Epithelial cell of proximal tubule (primary cell): Measurements from ENCODE around the gene TNFRSF12A. TPM values are rescaled to one million over a fixed set of nuclear protein-coding genes. Genes with fewer than 3 reads are reported as not detected.

Experiments
- DNase-seq: peaks from one replicate; pipeline ENCODE4 v3.0.0-alpha.2; 2011; ENCODE audit warnings: low read depth
- H3K4me3 ChIP-seq: 2 replicates; pipeline ENCODE4 v1.5.1; 2011; ENCODE audit warnings: low read depth, mild to moderate bottlenecking, low read length
- total RNA-seq: library from RNA; depleted of rRNA; stranded (reverse); fragments of >200 nt; gene quantifications from 2 replicates; pipeline ENCODE4 v1.2.3, GENCODE V29; 2015
- TF ChIP-seq, protein P1 (sequence below): conservative IDR thresholded peaks from 2 replicates; pipeline ENCODE4 v1.5.1; 2012; ENCODE audit warnings: low read depth, mild to moderate bottlenecking, low read length

Gene TNFRSF12A
- total RNA-seq, 1 donor from 2014 or later, result 451 TPM

DNA sequence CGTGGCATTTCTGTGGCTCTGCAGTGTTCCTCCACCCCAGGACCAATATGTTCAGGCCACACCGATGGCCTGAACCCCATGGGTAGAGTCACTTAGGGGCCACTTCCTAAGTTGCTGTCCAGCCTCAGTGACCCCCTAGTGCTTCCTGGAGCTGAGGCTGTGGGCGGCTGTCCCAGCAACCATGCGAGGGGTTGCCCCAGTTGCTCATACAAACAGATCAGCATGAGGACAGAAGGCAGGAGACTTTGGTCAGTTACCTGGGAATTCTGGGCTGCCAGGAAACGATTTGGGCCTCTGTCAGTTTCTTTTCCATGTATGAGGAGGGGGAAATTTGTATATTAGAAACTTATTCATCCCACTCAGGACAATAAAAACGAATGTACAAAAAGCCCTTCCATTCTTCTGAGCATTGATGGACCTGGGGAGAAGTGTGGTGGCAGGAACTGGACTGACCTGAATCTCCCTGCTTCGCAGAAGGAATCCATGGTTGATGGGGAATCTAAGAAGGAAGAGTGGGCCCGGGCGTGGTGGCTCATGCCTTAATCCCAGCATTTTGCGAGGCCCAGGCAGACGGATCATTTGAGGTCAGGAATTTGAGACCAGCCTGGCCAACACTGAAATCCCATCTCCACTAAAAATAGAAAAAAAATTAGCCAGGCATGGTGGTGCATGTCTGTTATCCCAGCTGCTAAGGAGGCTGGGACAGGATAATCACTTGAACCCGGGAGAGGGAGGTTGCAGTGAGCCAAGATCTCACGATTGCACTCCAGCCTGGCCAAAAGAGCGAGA, 40.4 kb downstream of the TNFRSF12A start:
- TF ChIP-seq, protein P1, sequence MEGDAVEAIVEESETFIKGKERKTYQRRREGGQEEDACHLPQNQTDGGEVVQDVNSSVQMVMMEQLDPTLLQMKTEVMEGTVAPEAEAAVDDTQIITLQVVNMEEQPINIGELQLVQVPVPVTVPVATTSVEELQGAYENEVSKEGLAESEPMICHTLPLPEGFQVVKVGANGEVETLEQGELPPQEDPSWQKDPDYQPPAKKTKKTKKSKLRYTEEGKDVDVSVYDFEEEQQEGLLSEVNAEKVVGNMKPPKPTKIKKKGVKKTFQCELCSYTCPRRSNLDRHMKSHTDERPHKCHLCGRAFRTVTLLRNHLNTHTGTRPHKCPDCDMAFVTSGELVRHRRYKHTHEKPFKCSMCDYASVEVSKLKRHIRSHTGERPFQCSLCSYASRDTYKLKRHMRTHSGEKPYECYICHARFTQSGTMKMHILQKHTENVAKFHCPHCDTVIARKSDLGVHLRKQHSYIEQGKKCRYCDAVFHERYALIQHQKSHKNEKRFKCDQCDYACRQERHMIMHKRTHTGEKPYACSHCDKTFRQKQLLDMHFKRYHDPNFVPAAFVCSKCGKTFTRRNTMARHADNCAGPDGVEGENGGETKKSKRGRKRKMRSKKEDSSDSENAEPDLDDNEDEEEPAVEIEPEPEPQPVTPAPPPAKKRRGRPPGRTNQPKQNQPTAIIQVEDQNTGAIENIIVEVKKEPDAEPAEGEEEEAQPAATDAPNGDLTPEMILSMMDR, result no peak
- DNase-seq, result no peak
- no peak overlapping the region for H3K4me3 ChIP-seq

DNA sequence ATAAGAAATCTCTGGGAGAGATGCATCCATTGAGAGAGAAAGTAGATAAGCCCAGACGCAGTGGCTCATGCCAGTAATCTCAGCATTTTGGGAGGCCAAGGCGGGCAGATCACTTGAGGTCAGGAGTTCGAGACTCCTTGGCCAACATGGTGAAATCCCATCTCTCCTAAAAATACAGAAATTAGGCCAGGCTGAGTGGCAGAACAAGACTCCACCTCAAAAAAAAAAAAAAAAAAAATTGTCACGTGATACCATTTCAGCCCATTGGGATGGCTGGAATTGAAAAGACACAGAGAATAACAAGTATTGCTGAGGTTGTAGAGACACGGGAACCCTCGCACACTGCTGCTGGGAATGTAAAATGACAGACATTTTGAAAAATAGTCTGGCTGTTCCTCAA, 42.4 kb downstream of the TNFRSF12A start:
- no peak overlapping the region for H3K4me3 ChIP-seq
- TF ChIP-seq, protein P1, result no peak
- DNase-seq, result no peak

DNA sequence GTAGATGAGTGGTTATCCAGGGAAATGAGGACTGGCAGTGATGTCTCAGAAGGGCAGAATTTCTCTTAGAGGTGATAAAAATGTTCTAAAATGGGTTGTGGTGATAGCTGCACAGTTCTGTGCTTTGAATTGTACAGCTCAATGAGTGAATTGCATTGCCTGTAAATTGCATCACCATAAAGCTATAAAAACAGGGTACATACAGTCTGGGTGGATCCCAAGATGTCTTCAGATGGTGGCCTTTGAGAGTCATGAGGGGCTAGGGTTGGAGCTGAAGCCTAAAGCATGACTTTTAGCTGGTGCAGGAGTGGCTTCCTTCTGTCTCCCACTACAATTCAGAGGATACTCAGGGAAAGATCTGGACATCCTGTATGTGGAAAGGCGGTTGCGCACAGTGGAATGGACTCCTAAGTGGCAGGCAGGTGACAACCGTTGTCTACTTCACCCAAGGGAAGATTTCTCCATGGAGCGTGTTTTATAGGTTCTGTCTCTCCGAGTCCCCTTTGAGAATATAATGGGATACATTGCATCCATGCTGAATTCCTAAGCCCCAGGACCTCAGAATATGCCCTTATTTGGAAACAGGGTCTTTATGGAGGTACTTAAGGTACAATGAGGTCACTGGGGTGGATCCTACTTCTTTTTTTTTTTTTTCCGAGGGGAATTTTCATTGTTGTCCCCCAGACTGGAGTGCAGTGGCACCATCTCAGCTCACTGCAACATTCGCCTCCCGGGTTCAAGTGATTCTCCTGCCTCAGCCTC, 43.6 kb downstream of the TNFRSF12A start:
- TF ChIP-seq, protein P1, result no peak
- DNase-seq, result no peak
- no peak overlapping the region for H3K4me3 ChIP-seq

DNA sequence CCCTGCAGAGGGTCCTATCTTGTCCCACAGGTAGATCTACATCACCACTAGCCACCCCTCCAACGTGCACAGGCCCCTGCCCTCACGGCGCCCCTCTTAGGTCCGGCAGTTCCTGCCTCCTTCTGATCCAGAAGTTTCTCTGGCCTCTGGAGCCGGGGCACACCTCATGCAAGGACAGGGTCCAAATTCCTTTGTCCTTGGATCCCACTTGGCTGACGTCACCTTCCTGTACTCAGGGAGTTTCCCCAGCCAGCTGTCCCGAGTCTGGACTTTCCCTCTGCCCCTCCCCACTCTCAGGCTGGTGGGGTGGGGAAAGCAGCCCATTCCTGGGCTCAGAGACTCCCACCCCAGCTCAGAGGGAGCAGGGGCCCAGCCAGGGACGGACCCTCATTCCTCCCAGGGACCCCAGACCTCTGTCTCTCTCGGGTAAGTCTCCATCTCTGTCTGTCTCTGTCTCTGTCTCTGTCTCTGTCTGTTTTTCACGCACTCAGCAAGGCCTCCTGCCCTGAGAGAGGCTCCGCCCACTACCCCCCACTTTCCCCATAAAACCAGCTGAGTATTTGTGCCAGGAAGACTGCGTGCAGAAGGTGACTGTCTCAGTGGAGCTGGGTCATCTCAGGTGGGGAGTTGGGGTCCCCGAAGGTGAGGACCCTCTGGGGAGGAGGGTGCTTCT, 45.0 kb downstream of the TNFRSF12A start, which contains the start of gene IL32:
TSS of gene IL32 (plus strand) at position 572 of the 673 bp plus-strand sequence. CDS start 172 bp downstream, outside the sequence.
- peak within 1 kb of the TSS; percentile 64 for H3K4me3 ChIP-seq
- DNase-seq, result peak; percentile 82
- TF ChIP-seq, protein P1, result no peak

DNA sequence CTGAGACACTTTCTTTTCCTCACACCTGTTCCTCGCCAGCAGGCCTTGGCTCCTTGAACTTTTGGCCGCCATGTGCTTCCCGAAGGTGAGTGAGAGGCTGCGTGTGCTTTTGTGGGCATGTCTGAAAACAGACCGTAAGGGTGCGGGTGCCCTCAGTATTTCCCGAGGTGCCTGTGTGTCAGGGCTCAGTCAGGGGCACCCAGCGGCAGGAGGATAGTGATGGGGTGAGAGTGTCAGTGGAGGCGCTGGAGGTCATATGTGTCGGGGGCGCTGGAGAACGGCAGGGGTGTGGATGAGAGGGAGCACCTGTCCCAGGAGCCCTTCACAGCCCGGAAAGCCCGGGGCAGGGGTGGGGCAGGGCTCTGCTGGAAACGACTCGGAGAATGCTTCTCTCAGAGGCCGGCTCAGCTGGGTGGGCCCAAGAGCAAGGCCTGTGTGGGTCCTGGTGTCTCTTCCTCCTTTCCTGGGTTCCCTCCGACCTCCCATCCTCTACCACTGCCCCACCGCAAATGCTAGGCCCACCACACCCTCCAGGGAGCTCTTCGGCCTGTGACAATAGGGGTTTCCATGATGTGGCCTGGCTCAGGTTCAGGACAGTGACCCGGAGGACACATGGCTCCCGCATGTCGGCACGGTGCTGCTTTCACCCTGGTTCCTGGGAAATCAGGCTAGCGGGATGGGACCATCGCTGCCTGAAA, 45.7 kb downstream of the TNFRSF12A start:
- TF ChIP-seq, protein P1, result no peak
- peak overlapping the region; percentile 64 for H3K4me3 ChIP-seq
- DNase-seq, result no peak

DNA sequence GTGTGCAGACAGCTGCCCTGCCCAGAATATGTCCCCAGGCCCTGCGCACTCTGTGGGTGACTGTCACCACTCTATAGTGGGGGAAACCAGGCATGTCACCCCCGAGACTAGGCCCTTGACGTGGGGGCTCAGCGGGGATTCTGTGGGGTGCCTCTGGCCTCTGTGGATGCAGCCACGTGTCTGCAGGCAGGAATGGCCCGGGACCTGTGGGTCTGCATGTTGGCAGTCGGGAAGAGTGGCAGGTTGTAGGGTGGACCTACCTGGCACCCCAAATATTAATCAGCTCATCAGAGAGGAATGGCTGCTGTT, 46.2 kb downstream of the TNFRSF12A start:
- TF ChIP-seq, protein P1, result no peak
- no peak for DNase-seq
- peak overlapping the region; percentile 64 for H3K4me3 ChIP-seq
